PFSK-1 (cell line): ENCODE results near the gene TIMP1.

Experiments used
- FOXP2 ChIP-seq: optimal IDR thresholded peaks from 2 replicates; pipeline ENCODE3; 2011; ENCODE audit warnings: borderline replicate concordance, control low read depth, inconsistent platforms; ENCODE audit not compliant: insufficient read depth; ENCODE audit errors: extremely low read length, extremely low read depth
- POLR2AphosphoS5 ChIP-seq: IDR thresholded peaks from 2 replicates; pipeline ENCODE4 v1.6.1; 2012; ENCODE audit warnings: low read depth, mild to moderate bottlenecking, control low read depth, low read length, moderate library complexity
- SIN3A ChIP-seq: IDR thresholded peaks from 2 replicates; pipeline ENCODE4 v1.6.1; 2012; ENCODE audit warnings: mild to moderate bottlenecking, low read length, moderate library complexity, borderline replicate concordance; ENCODE audit not compliant: insufficient read depth
- TAF1 ChIP-seq: IDR thresholded peaks from 2 replicates; pipeline ENCODE4 v1.6.1; 2012; ENCODE audit warnings: low read length, control low read depth, borderline replicate concordance; ENCODE audit not compliant: insufficient read depth
- TF ChIP-seq, protein P1 (sequence below), 2 experiments: IDR thresholded peaks; 2 replicates each; pipeline versions ENCODE4 v1.6.1 to v1.8.0; 2011 to 2012; ENCODE audit warnings: low read depth in 2 of 2, low read length in 2 of 2, control low read depth in 1 of 2, inconsistent platforms in 1 of 2, mild to moderate bottlenecking in 1 of 2, moderate library complexity in 1 of 2; ENCODE audit not compliant: insufficient read depth in 1 of 2

The TIMP1 gene

GRCh38 chrX:47562615-47563243 lies 19.5 kb upstream of the TIMP1 start:
- TF ChIP-seq, protein P1, sequence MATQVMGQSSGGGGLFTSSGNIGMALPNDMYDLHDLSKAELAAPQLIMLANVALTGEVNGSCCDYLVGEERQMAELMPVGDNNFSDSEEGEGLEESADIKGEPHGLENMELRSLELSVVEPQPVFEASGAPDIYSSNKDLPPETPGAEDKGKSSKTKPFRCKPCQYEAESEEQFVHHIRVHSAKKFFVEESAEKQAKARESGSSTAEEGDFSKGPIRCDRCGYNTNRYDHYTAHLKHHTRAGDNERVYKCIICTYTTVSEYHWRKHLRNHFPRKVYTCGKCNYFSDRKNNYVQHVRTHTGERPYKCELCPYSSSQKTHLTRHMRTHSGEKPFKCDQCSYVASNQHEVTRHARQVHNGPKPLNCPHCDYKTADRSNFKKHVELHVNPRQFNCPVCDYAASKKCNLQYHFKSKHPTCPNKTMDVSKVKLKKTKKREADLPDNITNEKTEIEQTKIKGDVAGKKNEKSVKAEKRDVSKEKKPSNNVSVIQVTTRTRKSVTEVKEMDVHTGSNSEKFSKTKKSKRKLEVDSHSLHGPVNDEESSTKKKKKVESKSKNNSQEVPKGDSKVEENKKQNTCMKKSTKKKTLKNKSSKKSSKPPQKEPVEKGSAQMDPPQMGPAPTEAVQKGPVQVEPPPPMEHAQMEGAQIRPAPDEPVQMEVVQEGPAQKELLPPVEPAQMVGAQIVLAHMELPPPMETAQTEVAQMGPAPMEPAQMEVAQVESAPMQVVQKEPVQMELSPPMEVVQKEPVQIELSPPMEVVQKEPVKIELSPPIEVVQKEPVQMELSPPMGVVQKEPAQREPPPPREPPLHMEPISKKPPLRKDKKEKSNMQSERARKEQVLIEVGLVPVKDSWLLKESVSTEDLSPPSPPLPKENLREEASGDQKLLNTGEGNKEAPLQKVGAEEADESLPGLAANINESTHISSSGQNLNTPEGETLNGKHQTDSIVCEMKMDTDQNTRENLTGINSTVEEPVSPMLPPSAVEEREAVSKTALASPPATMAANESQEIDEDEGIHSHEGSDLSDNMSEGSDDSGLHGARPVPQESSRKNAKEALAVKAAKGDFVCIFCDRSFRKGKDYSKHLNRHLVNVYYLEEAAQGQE (IDR thresholded peaks at IDR 0.05; ENCODE audit: insufficient read depth in 1 of 2, low read depth in 2 of 2, low read length in 2 of 2): no peak
- TF ChIP-seq POLR2AphosphoS5: no peak
- no peak for TF ChIP-seq SIN3A
- TF ChIP-seq FOXP2: no peak
- TF ChIP-seq TAF1: no peak

GRCh38 chrX:47563801-47564315 lies 18.4 kb upstream of the TIMP1 start:
- TF ChIP-seq POLR2AphosphoS5 (no peak), TAF1 (no peak), FOXP2 (no peak), SIN3A (no peak)
- TF ChIP-seq, protein P1 (IDR thresholded peaks at IDR 0.05; ENCODE audit: insufficient read depth in 1 of 2, low read depth in 2 of 2, low read length in 2 of 2): no peak

- no peak for TF ChIP-seq TAF1
- TF ChIP-seq, protein P1 (IDR thresholded peaks at IDR 0.05; ENCODE audit: insufficient read depth in 1 of 2, low read depth in 2 of 2, low read length in 2 of 2): no peak
- TF ChIP-seq FOXP2: no peak
- TF ChIP-seq SIN3A: no peak
- TF ChIP-seq POLR2AphosphoS5: no peak
Observed at GRCh38 chrX:47564438-47565085, 17.7 kb upstream of the TIMP1 start.

DNA sequence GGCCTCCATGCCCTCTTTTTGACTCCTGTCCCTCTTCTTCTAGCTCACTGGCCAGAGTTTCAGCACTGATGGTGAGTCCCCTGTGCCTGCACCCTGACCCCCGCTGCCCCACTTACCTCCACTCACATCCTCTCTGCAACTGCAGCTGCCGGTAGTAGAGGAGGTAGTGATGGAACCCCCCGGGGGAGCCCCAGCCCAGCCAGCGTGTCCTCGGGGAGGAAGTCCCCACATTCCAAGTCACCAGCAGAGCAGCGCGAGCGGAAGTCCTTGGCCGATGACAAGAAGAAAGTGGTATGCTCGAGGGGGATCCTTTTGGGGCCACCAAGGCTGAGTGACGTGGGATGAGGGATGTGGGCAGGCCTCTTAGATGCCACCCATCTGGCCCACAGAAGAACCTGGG lies 15.4 kb upstream of the TIMP1 start:
- TF ChIP-seq TAF1 (no peak), SIN3A (no peak), POLR2AphosphoS5 (no peak), FOXP2 (no peak)
- TF ChIP-seq, protein P1 (IDR thresholded peaks at IDR 0.05; ENCODE audit: insufficient read depth in 1 of 2, low read depth in 2 of 2, low read length in 2 of 2): no peak
